Measurements from ENCODE around the gene ADCY4.

The ADCY4 gene

DNA sequence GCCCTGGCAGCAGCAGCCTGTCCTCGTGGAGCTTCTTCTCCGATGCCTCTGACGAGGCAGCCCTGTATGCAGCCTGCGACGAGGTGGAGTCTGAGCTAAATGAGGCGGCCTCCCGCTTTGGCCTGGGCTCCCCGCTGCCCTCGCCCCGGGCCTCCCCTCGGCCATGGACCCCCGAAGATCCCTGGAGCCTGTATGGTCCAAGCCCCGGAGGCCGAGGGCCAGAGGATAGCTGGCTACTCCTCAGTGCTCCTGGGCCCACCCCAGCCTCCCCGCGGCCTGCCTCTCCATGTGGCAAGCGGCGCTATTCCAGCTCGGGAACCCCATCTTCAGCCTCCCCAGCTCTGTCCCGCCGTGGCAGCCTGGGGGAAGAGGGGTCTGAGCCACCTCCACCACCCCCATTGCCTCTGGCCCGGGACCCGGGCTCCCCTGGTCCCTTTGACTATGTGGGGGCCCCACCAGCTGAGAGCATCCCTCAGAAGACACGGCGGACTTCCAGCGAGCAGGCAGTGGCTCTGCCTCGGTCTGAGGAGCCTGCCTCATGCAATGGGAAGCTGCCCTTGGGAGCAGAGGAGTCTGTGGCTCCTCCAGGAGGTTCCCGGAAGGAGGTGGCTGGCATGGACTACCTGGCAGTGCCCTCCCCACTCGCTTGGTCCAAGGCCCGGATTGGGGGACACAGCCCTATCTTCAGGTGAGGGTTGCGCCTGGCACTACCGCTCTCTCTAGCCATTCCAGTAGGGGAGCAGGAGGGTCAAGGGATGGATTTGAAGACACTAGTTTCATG, 35.2 kb upstream of the ADCY4 start:
- H3K4me3 ChIP-seq (ENCODE audit: low read depth, low read length): no peak overlapping the region
- TF ChIP-seq, protein P1, sequence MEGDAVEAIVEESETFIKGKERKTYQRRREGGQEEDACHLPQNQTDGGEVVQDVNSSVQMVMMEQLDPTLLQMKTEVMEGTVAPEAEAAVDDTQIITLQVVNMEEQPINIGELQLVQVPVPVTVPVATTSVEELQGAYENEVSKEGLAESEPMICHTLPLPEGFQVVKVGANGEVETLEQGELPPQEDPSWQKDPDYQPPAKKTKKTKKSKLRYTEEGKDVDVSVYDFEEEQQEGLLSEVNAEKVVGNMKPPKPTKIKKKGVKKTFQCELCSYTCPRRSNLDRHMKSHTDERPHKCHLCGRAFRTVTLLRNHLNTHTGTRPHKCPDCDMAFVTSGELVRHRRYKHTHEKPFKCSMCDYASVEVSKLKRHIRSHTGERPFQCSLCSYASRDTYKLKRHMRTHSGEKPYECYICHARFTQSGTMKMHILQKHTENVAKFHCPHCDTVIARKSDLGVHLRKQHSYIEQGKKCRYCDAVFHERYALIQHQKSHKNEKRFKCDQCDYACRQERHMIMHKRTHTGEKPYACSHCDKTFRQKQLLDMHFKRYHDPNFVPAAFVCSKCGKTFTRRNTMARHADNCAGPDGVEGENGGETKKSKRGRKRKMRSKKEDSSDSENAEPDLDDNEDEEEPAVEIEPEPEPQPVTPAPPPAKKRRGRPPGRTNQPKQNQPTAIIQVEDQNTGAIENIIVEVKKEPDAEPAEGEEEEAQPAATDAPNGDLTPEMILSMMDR (IDR thresholded peaks at IDR 0.05; ENCODE audit: low read depth, low read length): no peak

DNA sequence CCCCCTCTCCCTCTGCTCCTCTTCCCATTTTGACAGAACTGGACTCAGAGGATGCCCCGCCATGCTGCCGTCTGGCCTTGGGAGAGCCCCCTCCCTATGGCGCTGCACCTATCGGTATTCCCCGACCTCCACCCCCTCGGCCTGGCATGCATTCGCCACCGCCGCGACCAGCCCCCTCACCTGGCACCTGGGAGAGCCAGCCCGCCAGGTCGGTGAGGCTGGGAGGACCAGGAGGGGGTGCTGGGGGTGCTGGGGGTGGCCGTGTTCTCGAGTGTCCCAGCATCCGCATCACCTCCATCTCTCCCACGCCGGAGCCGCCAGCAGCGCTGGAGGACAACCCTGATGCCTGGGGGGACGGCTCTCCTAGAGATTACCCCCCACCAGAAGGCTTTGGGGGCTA, 34.6 kb upstream of the ADCY4 start:
- peak overlapping the region; percentile 94 for H3K4me3 ChIP-seq (ENCODE audit: low read depth, low read length)
- TF ChIP-seq, protein P1 (IDR thresholded peaks at IDR 0.05; ENCODE audit: low read depth, low read length): no peak

- peak overlapping the region; percentile 94 for H3K4me3 ChIP-seq (ENCODE audit: low read depth, low read length)
- TF ChIP-seq, protein P1 (IDR thresholded peaks at IDR 0.05; ENCODE audit: low read depth, low read length): no peak
Observed at GRCh38 chr14:24368562-24369252, 33.8 kb upstream of the ADCY4 start.

DNA sequence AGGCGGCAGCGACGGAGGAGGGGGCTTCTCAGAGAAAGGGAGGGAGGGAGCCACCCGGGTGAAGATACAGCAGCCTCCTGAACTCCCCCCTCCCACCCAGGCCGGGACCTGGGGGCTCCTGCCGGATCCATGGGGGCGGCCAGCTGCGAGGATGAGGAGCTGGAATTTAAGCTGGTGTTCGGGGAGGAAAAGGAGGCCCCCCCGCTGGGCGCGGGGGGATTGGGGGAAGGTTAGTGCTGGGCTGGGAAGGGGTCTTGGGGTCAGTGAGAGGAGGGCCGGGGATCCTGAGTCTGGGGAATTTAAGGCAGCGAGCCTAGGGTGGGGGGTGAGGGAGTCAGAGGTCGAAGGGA, 33.3 kb upstream of the ADCY4 start:
- TF ChIP-seq, protein P1 (IDR thresholded peaks at IDR 0.05; ENCODE audit: low read depth, low read length): no peak
- H3K4me3 ChIP-seq (ENCODE audit: low read depth, low read length): peak overlapping the region; percentile 94

GRCh38 chr14:24367514-24368211, 32.8 kb upstream of the ADCY4 start, which contains the start of gene NFATC4:
TSS of gene NFATC4 (plus strand) at chr14:24368184. CDS start at chr14:24368341, 157 bp downstream.
- H3K4me3 ChIP-seq (ENCODE audit: low read depth, low read length): peak within 1 kb of the TSS; percentile 94
- TF ChIP-seq, protein P1 (IDR thresholded peaks at IDR 0.05; ENCODE audit: low read depth, low read length): no peak

DNA sequence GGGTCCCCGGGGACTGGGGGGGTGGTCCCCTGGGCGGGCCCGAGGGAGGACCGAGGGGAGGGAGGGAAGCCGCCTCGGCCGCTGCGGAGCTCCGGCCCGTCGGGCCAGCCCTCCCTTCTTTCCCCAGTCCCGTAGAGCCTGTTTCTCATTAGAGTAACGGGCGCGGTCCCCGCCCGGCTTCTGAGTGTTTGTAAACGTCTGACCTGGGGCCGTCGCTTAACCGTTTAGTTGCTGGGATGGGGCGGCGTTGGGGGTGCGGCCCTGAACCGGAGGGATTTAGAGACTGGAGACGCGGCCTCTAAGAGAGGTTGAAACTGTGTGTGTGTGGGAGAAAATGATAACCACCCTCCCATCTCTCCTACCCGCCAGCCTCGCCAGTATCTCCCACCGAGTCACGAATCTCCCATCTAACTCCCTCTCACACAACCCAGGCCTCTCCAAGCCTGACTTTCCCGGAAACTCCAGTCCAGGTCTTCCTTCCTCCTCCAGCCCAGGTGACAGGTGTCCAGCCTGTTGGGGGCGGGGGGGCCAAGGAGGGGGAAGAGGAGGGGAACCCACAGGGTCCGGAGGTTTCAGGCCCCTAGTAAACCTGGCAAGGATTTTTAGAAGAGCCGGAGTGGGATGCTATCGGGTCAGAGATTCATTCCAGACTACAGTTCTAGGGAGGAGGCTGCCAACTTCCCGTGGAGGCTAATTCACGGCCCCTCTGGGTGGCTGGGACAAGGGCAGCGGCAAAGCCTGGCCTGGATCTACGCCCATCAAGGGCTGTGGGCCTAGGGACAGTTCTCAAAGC, 32.0 kb upstream of the ADCY4 start:
- TF ChIP-seq, protein P1 (IDR thresholded peaks at IDR 0.05; ENCODE audit: low read depth, low read length): no peak
- H3K4me3 ChIP-seq (ENCODE audit: low read depth, low read length): peak overlapping the region; percentile 51

All from WI38 (cell line).